ENCODE measurements around the gene DPF1.

GRCh38 chr19:38234615-38235014, 10.6 kb upstream of the DPF1 start:
- TF ChIP-seq POLR2A (IDR thresholded peaks at IDR 0.05; ENCODE audit: low read length) (no peak), GATA1 (IDR thresholded peaks at IDR 0.05; ENCODE audit: low read depth, low read length) (no peak)

Measured in erythroblast (primary cell).